ENCODE data around the gene UBTD1. TPM values are rescaled to one million over a fixed set of nuclear protein-coding genes. Genes with fewer than 3 reads are reported as not detected.
A peak's percentile ranks its signal among the peaks of the same experiment; 100 is the strongest.

UBTD1 gene
- total RNA-seq, 2 donors from 2014 or later = 10.2 to 20.4 TPM

DNA sequence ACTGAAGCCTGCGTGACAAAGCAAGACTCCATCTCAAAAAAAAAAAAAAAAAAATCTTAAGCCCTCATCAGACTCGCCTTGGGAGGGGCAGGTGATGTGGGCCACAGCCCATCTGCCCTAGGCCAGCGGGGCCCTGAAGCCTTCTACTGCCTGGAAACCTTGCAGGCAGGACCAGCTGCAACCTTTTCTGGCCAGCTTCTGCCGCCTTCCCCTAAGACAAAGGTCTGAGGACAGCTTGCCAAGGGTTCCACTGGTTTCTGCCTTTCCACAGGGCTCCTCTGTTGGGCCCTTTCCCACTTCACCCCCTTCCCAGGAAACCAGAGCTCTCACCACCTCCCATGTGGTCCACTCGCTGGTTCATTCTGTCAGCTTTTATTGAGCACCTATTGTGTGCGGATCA, 35.2 kb downstream of the UBTD1 start:
- H3K27me3 ChIP-seq (replicated peaks; ENCODE audit: insufficient read depth) = no peaks in the 10 kb centered on the region
- TF ChIP-seq, protein P1, sequence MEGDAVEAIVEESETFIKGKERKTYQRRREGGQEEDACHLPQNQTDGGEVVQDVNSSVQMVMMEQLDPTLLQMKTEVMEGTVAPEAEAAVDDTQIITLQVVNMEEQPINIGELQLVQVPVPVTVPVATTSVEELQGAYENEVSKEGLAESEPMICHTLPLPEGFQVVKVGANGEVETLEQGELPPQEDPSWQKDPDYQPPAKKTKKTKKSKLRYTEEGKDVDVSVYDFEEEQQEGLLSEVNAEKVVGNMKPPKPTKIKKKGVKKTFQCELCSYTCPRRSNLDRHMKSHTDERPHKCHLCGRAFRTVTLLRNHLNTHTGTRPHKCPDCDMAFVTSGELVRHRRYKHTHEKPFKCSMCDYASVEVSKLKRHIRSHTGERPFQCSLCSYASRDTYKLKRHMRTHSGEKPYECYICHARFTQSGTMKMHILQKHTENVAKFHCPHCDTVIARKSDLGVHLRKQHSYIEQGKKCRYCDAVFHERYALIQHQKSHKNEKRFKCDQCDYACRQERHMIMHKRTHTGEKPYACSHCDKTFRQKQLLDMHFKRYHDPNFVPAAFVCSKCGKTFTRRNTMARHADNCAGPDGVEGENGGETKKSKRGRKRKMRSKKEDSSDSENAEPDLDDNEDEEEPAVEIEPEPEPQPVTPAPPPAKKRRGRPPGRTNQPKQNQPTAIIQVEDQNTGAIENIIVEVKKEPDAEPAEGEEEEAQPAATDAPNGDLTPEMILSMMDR (IDR thresholded peaks at IDR 0.05) = no peak
- H3K27ac ChIP-seq = no peak overlapping the region
- DNase-seq (ENCODE audit: low spot score) (no peak), ATAC-seq (ENCODE audit: insufficient number of reproducible peaks, low FRiP score, low read depth) (no peak)
- no peaks in the 10 kb centered on the region for H3K9me3 ChIP-seq
- H3K4me3 ChIP-seq = no peak overlapping the region
- H3K36me3 ChIP-seq = no peaks in the 10 kb centered on the region
- peaks cover 0 to 6% of the 10 kb centered on the region in 2 donors for H3K4me1 ChIP-seq (ENCODE audit: control insufficient read depth in 1 of 2, low read depth in 2 of 2)

DNA sequence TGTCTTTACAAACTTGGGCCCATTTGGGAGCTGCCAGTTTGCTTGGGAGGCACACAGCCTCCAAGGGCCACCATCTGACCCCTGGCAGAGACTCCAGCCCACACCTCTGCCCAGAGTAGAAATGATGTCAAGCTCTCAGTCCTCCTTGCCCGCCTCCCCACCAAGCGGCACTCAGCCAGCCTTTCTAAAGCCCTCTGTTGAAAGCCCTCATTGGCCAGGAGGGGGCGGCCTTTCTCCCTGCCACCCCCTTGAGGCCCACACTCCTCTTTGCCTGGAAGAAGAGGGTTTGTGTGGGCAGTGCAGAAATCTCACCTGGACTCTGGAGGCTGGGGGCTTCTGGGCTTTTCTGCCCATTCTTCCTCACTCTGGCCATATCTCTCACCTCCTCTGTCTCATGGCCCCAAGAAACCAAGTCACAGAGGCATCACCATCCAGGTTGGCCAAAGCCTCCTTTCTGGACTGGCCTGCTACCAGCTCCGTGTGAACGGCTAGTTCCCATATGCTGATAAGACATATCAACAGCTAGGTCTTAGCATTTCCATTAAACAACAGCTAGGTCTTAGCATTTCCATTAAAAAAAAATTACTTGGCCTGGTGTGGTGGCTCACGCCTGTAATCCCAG, 36.1 kb downstream of the UBTD1 start:
- H3K36me3 ChIP-seq = no peaks in the 10 kb centered on the region
- H3K27me3 ChIP-seq (replicated peaks; ENCODE audit: insufficient read depth) = no peaks in the 10 kb centered on the region
- no peak for ATAC-seq (ENCODE audit: insufficient number of reproducible peaks, low FRiP score, low read depth)
- no peaks in the 10 kb centered on the region for H3K9me3 ChIP-seq
- TF ChIP-seq, protein P1 (IDR thresholded peaks at IDR 0.05) = no peak
- peaks cover 6 to 15% of the 10 kb centered on the region in 2 donors for H3K4me1 ChIP-seq (ENCODE audit: control insufficient read depth in 1 of 2, low read depth in 2 of 2)
- H3K27ac ChIP-seq = no peak overlapping the region
- no peak overlapping the region for H3K4me3 ChIP-seq
- DNase-seq (ENCODE audit: low spot score) = no peak

DNA sequence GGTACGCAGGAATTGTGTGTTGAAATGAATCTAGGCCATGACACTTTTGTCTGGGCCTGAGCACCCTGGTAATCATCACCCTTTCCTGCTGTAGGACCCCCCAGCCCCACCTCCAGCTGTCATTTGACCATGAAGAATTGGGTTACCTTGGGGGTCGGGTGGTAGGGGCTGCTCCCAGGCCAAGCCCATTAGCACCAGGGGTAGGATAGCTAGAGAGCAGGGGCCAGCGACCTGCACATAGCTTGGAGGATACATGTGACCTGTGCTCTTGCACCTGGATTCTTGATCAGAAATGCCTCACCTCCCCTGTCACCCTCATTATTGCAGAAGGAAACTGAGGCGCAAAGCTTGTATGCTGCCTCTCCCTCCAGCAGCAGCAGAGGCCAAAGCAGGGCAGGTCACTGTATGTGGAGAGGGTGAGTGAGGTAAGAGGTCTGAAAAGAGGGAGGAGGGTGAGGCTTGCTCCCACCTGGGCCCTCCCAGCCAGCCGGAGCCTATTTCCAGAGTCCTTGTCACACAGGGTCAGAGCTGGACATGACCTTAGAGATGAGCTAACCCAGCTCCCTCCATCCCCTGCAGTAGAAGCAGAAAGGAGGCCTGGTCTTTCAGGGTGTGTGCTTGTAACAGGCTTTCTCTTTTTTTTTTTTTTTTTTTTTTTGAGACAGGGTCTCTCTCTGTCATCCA, 38.6 kb downstream of the UBTD1 start:
- Histone ChIP-seq H3K27ac (no peak overlapping the region), H3K4me1 (ENCODE audit: control insufficient read depth in 1 of 2, low read depth in 2 of 2) (peaks cover 28 to 40% of the 10 kb centered on the region in 2 donors), H3K9me3 (no peaks in the 10 kb centered on the region), H3K4me3 (no peak overlapping the region), H3K27me3 (replicated peaks; ENCODE audit: insufficient read depth) (no peaks in the 10 kb centered on the region), H3K36me3 (no peaks in the 10 kb centered on the region)
- no peak for DNase-seq (ENCODE audit: low spot score)
- TF ChIP-seq, protein P1 (IDR thresholded peaks at IDR 0.05) = no peak
- ATAC-seq (ENCODE audit: insufficient number of reproducible peaks, low FRiP score, low read depth) = no peak

DNA sequence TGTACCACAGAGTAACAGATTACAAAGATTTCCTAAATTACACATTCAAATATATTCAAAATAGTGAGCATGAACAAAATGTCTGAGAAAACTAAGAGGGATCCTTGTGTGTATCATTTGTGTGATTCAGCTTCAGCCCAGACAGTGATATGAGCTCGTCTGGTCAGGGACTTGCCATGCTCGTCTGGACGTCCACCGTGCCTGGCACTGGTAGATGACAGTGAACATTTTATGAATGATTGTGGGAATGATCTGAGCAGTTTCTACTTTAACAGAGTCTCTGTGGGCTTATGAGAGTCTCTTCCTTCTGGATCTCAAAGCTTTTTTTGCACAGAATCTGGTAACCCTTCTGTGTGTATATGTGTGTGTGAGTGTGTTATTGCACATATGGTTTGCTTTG, 39.7 kb downstream of the UBTD1 start:
- TF ChIP-seq, protein P1 (IDR thresholded peaks at IDR 0.05) = no peak
- peaks cover 37 to 51% of the 10 kb centered on the region in 2 donors for H3K4me1 ChIP-seq (ENCODE audit: control insufficient read depth in 1 of 2, low read depth in 2 of 2)
- H3K9me3 ChIP-seq = no peaks in the 10 kb centered on the region
- H3K27ac ChIP-seq = peak overlapping the region; percentile 96 to 97
- no peak for DNase-seq (ENCODE audit: low spot score)
- no peak overlapping the region for H3K4me3 ChIP-seq
- ATAC-seq (ENCODE audit: insufficient number of reproducible peaks, low FRiP score, low read depth) = no peak
- H3K27me3 ChIP-seq (replicated peaks; ENCODE audit: insufficient read depth) = no peaks in the 10 kb centered on the region
- H3K36me3 ChIP-seq = no peaks in the 10 kb centered on the region

DNA sequence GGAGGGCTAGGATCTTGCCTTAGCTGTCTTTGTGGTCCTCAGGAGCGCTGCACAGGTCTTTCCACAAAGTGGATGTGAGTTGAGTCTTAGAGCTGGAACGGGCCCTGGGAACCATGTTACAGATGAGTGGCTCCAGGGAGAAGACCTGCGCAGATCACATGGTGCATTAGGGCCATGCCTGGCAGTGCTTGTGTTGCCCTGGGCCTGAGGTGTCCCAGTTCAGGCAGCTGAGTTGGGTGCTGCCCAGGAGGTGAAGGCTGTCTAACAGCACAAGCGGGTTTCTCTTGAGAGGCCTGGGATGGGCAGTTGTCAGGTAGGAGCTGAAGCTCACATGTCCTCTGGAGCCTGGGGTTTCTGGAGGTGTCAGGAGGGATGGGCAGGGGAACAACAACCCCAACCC, 40.1 kb downstream of the UBTD1 start:
- Histone ChIP-seq H3K9me3 (no peaks in the 10 kb centered on the region), H3K36me3 (no peaks in the 10 kb centered on the region), H3K27me3 (replicated peaks; ENCODE audit: insufficient read depth) (no peaks in the 10 kb centered on the region), H3K4me1 (ENCODE audit: control insufficient read depth in 1 of 2, low read depth in 2 of 2) (peaks cover 40 to 55% of the 10 kb centered on the region in 2 donors), H3K27ac (peak overlapping the region; percentile 96 to 97), H3K4me3 (no peak overlapping the region)
- no peak for ATAC-seq (ENCODE audit: insufficient number of reproducible peaks, low FRiP score, low read depth)
- DNase-seq (ENCODE audit: low spot score) = no peak
- TF ChIP-seq, protein P1 (IDR thresholded peaks at IDR 0.05) = no peak

Data from thoracic aorta (tissue), 2 donors.